ENCODE data around the gene MAP6D1.

MAP6D1 gene

DNA sequence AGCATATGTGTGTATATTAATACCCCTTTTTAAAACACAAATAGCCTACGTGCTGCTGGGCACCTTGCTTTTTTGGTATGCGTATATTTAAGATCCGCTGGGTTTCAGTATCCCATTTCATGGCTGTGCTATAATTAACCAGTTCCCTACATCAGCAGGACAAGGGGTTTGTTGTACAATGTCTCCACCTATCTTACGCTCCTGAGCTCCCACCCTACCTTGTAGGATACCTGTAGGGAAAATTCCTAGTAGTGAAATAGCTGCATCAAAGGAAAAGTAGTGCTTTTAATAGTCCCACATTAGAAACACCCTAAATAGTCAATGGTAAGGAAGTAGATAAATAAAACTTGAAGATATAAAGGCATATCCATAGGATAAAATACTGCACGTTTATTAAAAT lies 1.4 kb downstream of the MAP6D1 start:
- no peak for DNase-seq (ENCODE audit: low read depth)

DNA sequence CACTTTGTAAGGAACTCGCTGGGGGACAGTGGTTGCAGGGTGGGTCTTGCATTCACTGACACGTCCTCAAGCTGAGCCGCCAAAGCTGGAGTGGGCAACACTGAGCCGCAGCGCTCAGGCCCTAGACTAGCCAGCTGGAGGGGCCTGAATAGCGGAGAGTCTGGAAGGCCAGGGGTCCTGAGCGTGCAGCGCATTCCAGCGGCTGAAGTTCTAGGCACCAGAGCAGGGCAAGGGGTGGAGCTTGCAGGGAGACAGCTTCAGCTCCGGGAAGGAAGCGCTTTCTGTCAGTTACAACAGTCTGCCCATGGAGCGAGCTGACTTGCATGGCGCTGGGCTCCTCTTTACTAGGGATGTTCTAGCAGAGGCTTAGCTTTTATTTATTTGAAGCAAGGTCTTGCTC lies 2.7 kb downstream of the MAP6D1 start:
- DNase-seq (ENCODE audit: low read depth) = no peak

- no peak for DNase-seq (ENCODE audit: low read depth)
Observed at GRCh38 chr3:183819831-183820230, 5.5 kb downstream of the MAP6D1 start.

DNA sequence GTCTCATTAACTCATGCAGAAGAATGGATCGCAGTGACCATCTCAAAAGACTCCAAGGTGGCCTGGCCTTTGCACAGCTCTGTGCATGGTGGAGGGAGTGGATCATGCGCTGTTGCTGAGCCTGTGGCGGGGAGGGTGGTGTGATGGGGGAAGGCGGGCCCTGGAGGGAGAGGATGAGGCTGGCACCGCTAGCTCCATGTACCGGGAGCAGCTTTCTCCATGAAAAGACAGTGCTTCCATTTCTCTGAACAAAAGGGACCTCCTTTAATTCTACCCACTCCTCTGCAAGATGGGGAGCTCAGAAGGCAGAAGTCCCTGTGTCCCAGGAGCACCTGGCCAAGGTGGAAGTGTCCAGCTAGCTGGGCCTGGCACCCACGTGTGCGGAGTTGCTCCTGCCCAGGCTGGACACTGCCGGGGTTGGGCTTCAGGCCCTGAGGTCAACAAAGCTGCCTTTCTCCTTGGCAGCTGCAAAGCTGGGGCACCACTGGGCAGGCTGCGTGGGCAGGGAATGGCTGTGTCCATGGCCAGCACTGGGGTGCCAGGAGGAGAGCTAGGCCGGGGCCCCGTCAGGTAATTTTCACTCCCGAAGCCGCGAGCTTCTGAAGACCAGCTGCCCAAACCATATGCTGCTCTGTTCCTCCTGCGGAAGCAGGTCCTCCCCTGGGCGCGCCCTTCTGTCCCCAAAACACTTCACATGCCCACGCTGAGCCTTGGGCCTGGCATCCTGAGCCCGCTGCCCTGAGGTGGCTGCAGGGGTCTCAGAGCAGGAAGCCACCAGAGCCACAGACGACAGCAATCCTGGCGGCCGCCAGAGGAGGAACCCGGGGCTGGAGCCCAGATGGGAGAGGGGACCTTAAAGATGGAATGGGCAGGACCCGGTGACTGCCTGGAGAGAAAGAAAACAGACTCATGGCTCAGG lies 6.4 kb downstream of the MAP6D1 start:
- no peak for DNase-seq (ENCODE audit: low read depth)

- DNase-seq (ENCODE audit: low read depth) = no peak
Observed at GRCh38 chr3:183818041-183818620, 7.2 kb downstream of the MAP6D1 start.

DNA sequence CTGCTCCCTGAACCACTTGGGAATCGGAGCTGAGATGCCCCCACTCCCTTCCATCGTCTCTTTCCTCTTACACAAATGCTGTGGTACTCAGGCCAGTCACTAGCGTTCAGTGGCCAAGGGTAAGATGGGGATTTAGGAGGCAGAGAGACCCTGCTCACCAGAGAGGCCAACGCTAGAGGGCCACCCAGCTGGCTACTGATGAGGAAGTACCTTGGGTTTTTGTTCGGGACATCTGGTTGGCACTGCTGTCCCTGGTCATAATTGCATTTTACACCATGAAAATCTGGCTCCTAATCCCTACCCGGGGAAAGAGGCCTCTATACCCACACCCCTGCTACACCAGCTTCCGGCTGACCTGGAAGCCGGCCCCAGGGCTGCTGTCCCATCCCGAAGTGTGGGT lies 7.7 kb downstream of the MAP6D1 start:
- no peak for DNase-seq (ENCODE audit: low read depth)

GRCh38 chr3:183816681-183817510 lies 8.5 kb downstream of the MAP6D1 start:
- no peak for DNase-seq (ENCODE audit: low read depth)

DNA sequence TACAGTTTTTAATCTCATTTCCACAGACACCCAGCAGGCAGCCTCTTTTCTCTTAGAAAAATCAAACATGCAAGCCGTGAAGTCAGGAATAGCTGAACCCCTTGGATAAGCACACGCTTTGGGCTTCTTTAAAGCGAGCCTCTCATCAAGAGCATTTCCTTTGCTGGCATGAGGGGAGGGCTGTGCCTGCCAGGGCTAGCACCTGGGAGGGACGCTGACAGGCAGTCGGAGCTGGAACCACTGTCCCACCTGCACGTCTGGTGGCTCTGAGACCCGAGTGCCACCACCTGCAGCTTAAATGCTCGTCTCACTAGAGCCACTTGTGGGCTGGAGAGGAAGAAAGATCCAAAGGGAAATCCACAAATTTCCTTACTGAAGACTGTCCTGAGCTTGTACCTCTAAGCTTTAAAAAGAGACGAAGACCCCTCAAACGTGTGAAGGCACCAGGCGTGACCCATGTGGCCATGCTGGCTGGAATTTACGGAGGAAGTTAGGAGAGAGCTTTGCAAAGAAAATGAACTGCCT lies 9.4 kb downstream of the MAP6D1 start:
- DNase-seq (ENCODE audit: low read depth) = no peak

- no peak for DNase-seq (ENCODE audit: low read depth)
Observed at GRCh38 chr3:183815563-183815940, 9.8 kb downstream of the MAP6D1 start.

DNA sequence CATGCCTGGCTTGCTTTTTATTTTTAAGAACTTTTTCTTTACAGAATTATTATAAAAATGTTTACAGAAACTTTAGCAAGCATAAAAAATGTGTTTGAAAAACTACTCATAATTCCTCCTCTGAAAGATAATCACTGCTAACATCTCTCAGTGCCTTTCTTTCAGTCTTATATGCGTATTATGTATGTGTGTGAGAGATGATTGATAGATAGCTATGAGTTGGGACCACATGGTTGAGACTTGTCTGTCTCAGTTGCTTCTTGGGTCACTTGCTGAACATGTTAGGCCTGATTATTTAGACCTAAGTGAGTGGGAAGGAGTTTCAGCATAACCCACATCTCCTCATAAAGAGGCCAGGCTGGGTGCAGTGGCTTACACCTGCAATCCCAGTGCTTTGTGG lies 11.1 kb downstream of the MAP6D1 start:
- no peak for DNase-seq (ENCODE audit: low read depth)

GRCh38 chr3:183812761-183813445 lies 12.5 kb downstream of the MAP6D1 start:
- DNase-seq (ENCODE audit: low read depth) = no peak

- DNase-seq (ENCODE audit: low read depth) = no peak
Observed at GRCh38 chr3:183811638-183812037, 13.7 kb downstream of the MAP6D1 start.

GRCh38 chr3:183810643-183811594 lies 14.5 kb downstream of the MAP6D1 start:
- DNase-seq (ENCODE audit: low read depth) = no peak

DNA sequence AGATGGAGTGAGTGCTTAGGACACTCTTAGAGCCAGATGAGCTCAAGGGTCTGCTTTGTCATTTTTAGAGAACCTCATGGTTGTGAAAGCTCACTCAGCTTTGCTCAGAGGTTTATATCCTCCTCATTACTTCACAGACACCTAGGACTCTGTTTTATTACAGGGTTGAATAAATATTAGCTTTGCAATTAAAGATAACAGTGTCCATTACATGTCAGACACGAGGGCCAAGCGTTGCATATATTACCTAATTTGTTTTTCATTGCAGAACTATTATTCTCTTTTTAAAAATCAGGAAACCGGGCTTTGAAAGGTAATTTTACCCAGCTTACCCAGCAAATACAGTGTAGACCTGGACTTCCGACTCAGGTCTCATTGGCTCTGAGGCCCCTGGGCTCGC lies 16.1 kb downstream of the MAP6D1 start:
- DNase-seq (ENCODE audit: low read depth) = no peak

DNA sequence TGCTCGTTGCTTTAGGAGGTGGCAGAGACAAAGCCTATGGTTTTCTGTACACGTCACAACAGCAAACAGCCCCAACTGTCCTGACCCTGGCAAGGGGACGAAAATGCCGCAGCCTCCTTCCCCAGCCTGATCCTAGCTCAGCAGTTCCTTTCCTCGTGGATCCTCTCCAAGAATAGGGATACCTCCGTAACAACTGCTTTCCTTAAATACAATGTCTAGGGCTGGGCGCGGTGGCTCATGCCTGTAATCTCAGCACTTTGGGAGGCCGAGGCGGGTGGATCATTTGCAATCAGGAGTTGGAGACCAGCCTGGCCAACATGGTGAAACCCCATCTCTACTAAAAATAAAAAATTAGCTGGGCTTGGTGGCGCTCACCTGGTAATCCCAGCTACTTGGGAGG lies 17.0 kb downstream of the MAP6D1 start:
- no peak for DNase-seq (ENCODE audit: low read depth)

DNA sequence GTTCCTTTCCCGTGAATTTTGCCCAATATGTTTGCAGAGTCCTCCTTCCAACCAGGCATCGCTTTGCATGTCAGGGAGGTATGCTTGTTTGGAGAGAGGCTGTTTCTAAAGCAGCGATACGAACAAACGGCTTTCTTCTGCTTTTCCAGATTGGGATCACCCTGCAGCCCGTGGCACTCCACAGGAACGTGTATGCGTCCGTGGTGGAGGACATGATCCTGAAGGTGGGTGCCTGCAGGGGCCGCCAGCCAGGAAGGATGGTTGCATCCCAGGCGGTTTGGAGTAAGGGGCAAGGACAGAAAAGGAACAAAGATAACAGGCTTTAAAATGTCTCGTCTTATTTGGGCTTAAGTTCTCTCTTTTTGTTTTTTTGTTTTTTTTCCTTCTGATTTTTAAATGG lies 17.5 kb downstream of the MAP6D1 start:
- DNase-seq (ENCODE audit: low read depth) = no peak

- DNase-seq (ENCODE audit: low read depth) = no peak
Observed at GRCh38 chr3:183807209-183807728, 18.1 kb downstream of the MAP6D1 start.

DNA sequence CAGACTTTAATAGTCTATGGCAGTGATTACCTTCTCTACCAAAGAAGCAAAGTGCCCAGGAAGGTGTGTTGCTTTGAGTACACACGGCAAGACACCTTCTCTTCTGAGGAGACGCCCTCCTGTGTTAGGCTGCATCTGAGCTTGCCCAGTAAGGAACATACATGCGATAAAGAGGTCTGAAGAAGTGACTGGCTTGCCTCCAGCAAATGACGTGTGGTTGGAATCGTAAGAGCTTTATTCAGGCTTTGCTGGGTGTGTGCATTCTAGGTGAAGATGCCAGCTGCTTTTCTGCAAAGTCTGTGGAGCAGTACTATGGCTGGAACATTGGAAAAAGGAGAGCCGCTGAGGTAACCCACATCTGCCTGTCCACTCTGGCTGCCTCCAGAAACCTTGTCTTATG lies 22.4 kb downstream of the MAP6D1 start:
- no peak for DNase-seq (ENCODE audit: low read depth)

- no peak for DNase-seq (ENCODE audit: low read depth)
Observed at GRCh38 chr3:183801601-183802000, 23.8 kb downstream of the MAP6D1 start.

DNA sequence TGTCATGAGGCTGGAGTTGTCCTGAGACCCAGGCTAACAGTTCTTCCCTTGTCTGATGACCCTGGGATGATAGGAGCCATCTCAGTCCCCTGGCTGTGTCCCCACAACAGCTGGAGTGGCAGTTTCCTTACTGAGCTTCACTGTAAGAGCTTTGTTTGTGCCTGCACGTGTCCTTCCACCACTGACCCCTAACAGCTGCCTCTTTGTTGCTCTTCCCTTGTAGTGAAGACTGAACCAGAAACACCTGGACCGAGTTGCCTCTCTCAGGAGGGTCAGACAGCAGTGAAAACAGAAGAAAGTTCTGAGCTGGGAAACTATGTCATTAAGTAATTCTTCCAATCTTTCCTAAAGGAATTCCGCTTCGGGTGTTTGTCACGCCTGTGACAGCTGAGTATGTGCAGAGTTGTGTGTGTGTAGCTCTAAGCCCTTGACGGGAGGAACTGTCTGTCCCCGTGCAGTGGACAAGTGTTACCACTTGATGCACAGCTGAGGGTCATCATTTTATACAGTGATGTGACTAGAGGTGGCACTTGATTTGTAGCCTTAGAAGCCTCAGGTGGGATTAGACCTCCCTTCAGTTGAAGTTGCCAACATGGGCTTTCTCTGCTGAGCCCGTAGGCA lies 25.0 kb downstream of the MAP6D1 start:
- no peak for DNase-seq (ENCODE audit: low read depth)
